Measurements from ENCODE around the gene MAGI2.

Gene MAGI2

DNA sequence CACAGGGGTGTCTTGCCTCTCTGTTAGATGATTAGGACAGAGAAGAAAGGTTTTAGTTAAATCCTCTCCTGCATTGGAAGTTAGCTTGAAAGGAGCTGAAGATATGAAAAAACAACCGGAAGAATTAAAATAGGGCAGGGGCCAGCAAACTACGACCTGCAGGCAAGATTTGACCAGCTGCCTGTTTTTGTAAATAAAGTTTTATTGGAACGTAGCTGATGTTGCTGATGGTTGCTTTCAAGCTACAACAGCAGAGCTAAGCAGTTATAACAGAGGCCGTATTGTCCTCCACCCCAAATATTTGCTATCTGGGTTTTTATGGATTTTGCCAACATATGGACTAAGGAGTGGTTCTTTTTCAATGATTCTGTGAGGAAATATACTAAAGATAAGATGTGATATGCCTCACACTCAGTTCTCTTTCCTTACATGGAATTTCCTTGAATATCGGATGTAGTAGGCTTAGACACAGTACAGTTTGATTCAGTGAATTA is 1086.1 kb downstream of the MAGI2 start:
- Histone ChIP-seq H3K36me3 (ENCODE audit: control insufficient read depth, insufficient read depth, low read length) (no peaks in the 10 kb centered on the region), H3K27me3 (replicated peaks; ENCODE audit: control insufficient read depth, insufficient read depth, low read length, poor library complexity, severe bottlenecking) (no peaks in the 10 kb centered on the region), H3K4me1 (ENCODE audit: control insufficient read depth, insufficient read depth, low read length, poor library complexity, severe bottlenecking) (no peaks in the 10 kb centered on the region), H3K27ac (ENCODE audit: insufficient read depth, low read length, poor library complexity, severe bottlenecking) (no peak overlapping the region), H3K4me3 (ENCODE audit: insufficient read depth, low read depth, low read length, poor library complexity, severe bottlenecking) (no peak overlapping the region), H3K9me3 (ENCODE audit: control insufficient read depth, low read length) (no peaks in the 10 kb centered on the region)
- no peak for DNase-seq

DNA sequence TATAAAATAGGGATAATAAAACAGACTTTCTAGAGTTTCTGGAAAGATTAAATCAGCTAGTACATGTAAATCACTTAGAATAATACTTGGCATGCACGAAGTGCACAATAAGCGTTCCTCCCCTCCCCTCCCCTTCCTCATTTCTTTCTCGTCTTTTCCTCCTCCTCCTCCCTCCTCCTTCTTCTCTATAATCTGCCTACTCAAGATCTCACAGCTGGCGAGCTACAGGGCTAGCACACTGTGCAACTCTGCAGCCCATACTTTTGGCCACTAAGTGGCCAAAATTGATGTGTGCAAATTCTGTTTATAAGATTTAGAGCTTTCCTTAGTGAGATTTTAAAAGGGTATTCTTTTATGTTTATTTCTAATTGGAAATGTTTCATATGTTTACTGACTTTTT is 1089.6 kb downstream of the MAGI2 start:
- Histone ChIP-seq H3K4me1 (ENCODE audit: control insufficient read depth, insufficient read depth, low read length, poor library complexity, severe bottlenecking) (no peaks in the 10 kb centered on the region), H3K27ac (ENCODE audit: insufficient read depth, low read length, poor library complexity, severe bottlenecking) (no peak overlapping the region), H3K36me3 (ENCODE audit: control insufficient read depth, insufficient read depth, low read length) (no peaks in the 10 kb centered on the region), H3K27me3 (replicated peaks; ENCODE audit: control insufficient read depth, insufficient read depth, low read length, poor library complexity, severe bottlenecking) (no peaks in the 10 kb centered on the region), H3K4me3 (ENCODE audit: insufficient read depth, low read depth, low read length, poor library complexity, severe bottlenecking) (no peak overlapping the region), H3K9me3 (ENCODE audit: control insufficient read depth, low read length) (no peaks in the 10 kb centered on the region)
- no peak for DNase-seq

DNA sequence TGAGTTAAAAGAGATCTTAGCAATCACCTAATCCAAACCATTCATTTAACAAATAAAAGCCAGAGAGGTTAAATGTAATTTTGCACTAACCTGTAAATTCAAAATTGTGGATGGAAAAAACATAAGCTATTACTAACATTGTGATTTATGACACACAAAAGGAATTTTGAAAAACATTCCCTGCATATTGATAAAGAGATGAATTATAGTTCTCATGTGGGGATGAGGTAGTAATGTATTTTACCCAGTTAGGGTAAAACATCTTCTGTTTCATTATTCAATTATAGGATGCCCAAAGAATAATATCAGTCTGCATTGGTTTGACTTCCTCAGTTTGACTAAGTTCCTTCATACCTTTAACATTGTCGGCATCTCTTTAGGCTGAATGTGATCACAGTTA is 1093.6 kb downstream of the MAGI2 start:
- DNase-seq = no peak
- H3K9me3 ChIP-seq (ENCODE audit: control insufficient read depth, low read length) = no peaks in the 10 kb centered on the region
- H3K27ac ChIP-seq (ENCODE audit: insufficient read depth, low read length, poor library complexity, severe bottlenecking) = no peak overlapping the region

DNA sequence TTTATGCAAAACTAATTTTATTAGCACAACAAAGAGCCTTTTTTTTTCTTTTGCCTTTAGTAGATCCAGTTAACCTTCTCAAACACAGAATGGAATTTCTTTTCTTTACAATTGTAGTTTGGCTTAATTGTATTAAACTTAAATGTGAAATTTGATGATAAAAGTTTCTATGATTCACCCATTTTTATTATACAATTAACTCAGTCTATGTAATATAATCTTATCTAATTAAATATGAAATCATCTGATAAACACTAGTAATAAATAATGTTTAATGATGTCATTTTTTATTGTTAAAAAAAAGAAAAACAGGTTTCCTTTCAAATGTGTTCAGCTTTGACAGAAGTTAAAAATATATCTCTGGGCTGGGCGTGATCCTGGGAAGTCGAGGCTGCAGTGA is 1095.8 kb downstream of the MAGI2 start:
- Histone ChIP-seq H3K4me3 (ENCODE audit: insufficient read depth, low read depth, low read length, poor library complexity, severe bottlenecking) (no peak overlapping the region), H3K36me3 (ENCODE audit: control insufficient read depth, insufficient read depth, low read length) (no peaks in the 10 kb centered on the region), H3K4me1 (ENCODE audit: control insufficient read depth, insufficient read depth, low read length, poor library complexity, severe bottlenecking) (no peaks in the 10 kb centered on the region), H3K27ac (ENCODE audit: insufficient read depth, low read length, poor library complexity, severe bottlenecking) (no peak overlapping the region), H3K27me3 (replicated peaks; ENCODE audit: control insufficient read depth, insufficient read depth, low read length, poor library complexity, severe bottlenecking) (no peaks in the 10 kb centered on the region), H3K9me3 (ENCODE audit: control insufficient read depth, low read length) (no peaks in the 10 kb centered on the region)
- DNase-seq = no peak

More for the DNA sequence above, 1093.6 kb downstream of the MAGI2 start:
- Histone ChIP-seq H3K4me1 (ENCODE audit: control insufficient read depth, insufficient read depth, low read length, poor library complexity, severe bottlenecking) (no peaks in the 10 kb centered on the region), H3K36me3 (ENCODE audit: control insufficient read depth, insufficient read depth, low read length) (no peaks in the 10 kb centered on the region), H3K27me3 (replicated peaks; ENCODE audit: control insufficient read depth, insufficient read depth, low read length, poor library complexity, severe bottlenecking) (no peaks in the 10 kb centered on the region), H3K4me3 (ENCODE audit: insufficient read depth, low read depth, low read length, poor library complexity, severe bottlenecking) (no peak overlapping the region)

DNA sequence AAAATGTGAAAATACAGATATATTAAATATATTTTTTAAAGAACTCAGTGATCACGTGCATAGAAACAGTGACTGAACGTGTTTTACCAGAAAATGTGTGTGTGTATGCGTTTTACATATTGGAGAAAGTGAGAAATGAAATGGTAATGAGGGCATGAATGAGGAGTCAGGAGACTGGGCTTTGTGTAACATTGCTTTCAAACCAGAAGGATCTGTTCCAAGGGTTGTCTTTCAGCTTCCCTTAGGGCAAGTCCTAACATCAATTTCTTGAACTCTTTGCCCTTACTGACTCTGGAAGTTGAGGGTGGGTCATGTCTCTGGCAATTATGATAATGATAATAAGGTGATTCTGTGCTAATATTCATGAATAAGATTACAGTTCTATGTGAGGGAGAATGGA is 1097.6 kb downstream of the MAGI2 start:
- DNase-seq = no peak
- Histone ChIP-seq H3K4me1 (ENCODE audit: control insufficient read depth, insufficient read depth, low read length, poor library complexity, severe bottlenecking) (no peaks in the 10 kb centered on the region), H3K27ac (ENCODE audit: insufficient read depth, low read length, poor library complexity, severe bottlenecking) (no peak overlapping the region), H3K36me3 (ENCODE audit: control insufficient read depth, insufficient read depth, low read length) (no peaks in the 10 kb centered on the region), H3K4me3 (ENCODE audit: insufficient read depth, low read depth, low read length, poor library complexity, severe bottlenecking) (no peak overlapping the region), H3K9me3 (ENCODE audit: control insufficient read depth, low read length) (no peaks in the 10 kb centered on the region), H3K27me3 (replicated peaks; ENCODE audit: control insufficient read depth, insufficient read depth, low read length, poor library complexity, severe bottlenecking) (no peaks in the 10 kb centered on the region)

DNA sequence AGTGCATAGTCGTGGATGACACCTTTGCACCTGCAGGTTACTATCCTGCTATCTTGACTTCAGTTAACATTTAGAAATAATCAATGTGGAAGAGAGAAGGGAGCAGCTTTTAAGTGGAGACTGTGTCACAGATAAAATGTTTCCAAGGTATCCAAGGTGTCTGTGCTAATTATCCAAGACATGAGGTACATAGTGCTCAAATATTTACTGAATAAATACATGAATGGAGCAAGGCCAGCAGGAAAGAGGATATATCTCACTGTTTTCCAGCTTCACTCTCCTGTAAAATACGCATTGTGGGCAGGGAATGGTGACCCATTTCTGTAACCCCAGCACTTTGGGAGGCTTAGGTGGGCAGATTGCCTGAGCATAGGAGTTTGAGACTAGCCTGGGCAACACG is 1102.5 kb downstream of the MAGI2 start:
- no peaks in the 10 kb centered on the region for H3K9me3 ChIP-seq (ENCODE audit: control insufficient read depth, low read length)

DNA sequence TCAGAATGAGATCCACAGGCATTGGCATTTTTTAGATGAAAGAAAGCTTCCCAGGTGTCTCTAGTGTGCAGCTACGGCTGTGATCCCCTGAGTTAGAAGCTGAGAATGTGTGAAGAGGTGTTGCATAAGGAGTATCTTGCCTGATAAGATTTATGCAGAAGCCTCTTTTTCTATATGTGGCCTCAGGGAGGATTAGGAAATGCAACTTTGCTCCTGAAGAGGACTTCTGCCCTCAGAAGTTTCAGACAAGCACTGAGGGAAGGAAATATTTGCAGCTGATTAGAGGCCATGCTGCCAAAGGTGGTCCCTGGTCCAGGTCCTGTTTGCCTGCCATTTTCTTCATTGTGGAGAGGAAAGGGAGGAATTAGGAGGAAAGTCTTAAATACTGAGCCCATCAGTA is 1103.1 kb downstream of the MAGI2 start:
- Histone ChIP-seq H3K36me3 (ENCODE audit: control insufficient read depth, insufficient read depth, low read length) (no peaks in the 10 kb centered on the region), H3K27me3 (replicated peaks; ENCODE audit: control insufficient read depth, insufficient read depth, low read length, poor library complexity, severe bottlenecking) (no peaks in the 10 kb centered on the region), H3K4me3 (ENCODE audit: insufficient read depth, low read depth, low read length, poor library complexity, severe bottlenecking) (no peak overlapping the region), H3K27ac (ENCODE audit: insufficient read depth, low read length, poor library complexity, severe bottlenecking) (no peak overlapping the region), H3K9me3 (ENCODE audit: control insufficient read depth, low read length) (no peaks in the 10 kb centered on the region), H3K4me1 (ENCODE audit: control insufficient read depth, insufficient read depth, low read length, poor library complexity, severe bottlenecking) (no peaks in the 10 kb centered on the region)
- DNase-seq = no peak

More for the DNA sequence above, 1102.5 kb downstream of the MAGI2 start:
- Histone ChIP-seq H3K4me3 (ENCODE audit: insufficient read depth, low read depth, low read length, poor library complexity, severe bottlenecking) (no peak overlapping the region), H3K27ac (ENCODE audit: insufficient read depth, low read length, poor library complexity, severe bottlenecking) (no peak overlapping the region), H3K27me3 (replicated peaks; ENCODE audit: control insufficient read depth, insufficient read depth, low read length, poor library complexity, severe bottlenecking) (no peaks in the 10 kb centered on the region), H3K36me3 (ENCODE audit: control insufficient read depth, insufficient read depth, low read length) (no peaks in the 10 kb centered on the region), H3K4me1 (ENCODE audit: control insufficient read depth, insufficient read depth, low read length, poor library complexity, severe bottlenecking) (no peaks in the 10 kb centered on the region)
- no peak for DNase-seq

DNA sequence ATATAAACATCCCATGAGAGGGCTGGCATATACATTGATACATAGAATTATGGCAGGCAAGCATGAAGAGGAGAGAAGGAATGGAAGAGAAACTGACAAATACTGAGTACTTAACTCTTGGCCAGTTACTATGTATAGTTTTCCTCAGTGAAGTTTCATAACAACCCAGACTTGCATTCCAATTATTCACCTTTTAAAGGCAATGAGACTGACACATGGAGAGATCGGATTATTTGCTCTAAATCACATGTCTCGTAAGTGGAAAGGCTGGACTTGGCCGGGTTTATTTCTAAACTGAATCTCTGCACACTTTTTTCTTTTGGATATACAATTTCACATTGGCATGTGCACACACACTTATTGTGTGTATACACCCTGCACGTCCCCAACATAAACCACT is 1106.6 kb downstream of the MAGI2 start:
- H3K4me1 ChIP-seq (ENCODE audit: control insufficient read depth, insufficient read depth, low read length, poor library complexity, severe bottlenecking) = no peaks in the 10 kb centered on the region

DNA sequence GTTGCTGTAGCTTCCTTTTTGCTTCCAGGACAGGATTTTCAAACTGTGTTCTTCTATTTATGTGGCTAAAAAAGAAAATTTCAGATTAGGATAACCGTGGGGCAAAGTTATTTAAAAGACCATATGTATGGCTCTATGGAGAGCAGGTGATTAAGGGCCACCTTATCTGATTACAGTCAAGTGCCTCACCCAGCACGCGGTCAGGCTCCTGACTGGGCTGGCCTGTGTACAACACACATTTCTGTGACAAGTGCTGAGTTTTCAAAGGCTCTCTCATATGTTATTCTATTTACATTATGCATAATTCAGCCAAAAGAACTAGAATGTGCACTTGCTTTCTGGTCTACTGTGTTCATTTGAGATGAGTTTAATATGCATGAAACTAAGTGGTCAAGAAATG is 1107.5 kb downstream of the MAGI2 start:
- Histone ChIP-seq H3K27ac (ENCODE audit: insufficient read depth, low read length, poor library complexity, severe bottlenecking) (no peak overlapping the region), H3K36me3 (ENCODE audit: control insufficient read depth, insufficient read depth, low read length) (no peaks in the 10 kb centered on the region), H3K27me3 (replicated peaks; ENCODE audit: control insufficient read depth, insufficient read depth, low read length, poor library complexity, severe bottlenecking) (no peaks in the 10 kb centered on the region), H3K4me1 (ENCODE audit: control insufficient read depth, insufficient read depth, low read length, poor library complexity, severe bottlenecking) (no peaks in the 10 kb centered on the region), H3K4me3 (ENCODE audit: insufficient read depth, low read depth, low read length, poor library complexity, severe bottlenecking) (no peak overlapping the region), H3K9me3 (ENCODE audit: control insufficient read depth, low read length) (no peaks in the 10 kb centered on the region)
- DNase-seq = no peak

More for the DNA sequence above, 1106.6 kb downstream of the MAGI2 start:
- Histone ChIP-seq H3K27me3 (replicated peaks; ENCODE audit: control insufficient read depth, insufficient read depth, low read length, poor library complexity, severe bottlenecking) (no peaks in the 10 kb centered on the region), H3K27ac (ENCODE audit: insufficient read depth, low read length, poor library complexity, severe bottlenecking) (no peak overlapping the region), H3K9me3 (ENCODE audit: control insufficient read depth, low read length) (no peaks in the 10 kb centered on the region), H3K4me3 (ENCODE audit: insufficient read depth, low read depth, low read length, poor library complexity, severe bottlenecking) (no peak overlapping the region), H3K36me3 (ENCODE audit: control insufficient read depth, insufficient read depth, low read length) (no peaks in the 10 kb centered on the region)
- no peak for DNase-seq

DNA sequence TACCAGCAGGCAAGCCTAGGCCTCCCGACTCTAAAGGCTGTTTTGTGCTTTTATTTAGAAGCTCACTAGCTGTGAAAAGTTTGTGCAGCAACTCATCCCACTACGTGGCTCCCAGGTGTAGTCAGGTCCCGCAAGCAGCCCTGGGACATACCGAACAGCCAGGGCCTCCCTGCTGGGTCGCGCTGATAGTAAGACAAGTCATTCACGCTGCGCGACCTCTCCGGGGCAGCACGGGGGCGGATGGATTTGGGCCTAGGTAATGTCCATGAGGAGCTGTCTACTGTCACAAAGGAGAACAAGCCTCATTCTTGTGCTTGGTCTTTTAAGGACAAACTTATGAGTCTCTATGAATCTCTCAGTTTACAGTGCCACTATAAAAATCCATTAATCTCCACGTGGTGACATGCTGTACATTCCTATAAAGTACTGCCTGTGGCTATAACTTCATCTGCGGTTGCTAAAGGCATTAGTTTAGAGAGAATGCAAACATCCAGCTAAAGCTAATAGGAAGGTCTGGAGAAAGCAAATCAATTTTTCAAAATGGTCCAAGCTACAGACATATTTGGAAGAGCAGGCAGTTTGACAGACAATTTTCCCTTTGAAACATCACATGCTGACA is 1108.1 kb downstream of the MAGI2 start:
- H3K27me3 ChIP-seq (replicated peaks; ENCODE audit: control insufficient read depth, insufficient read depth, low read length, poor library complexity, severe bottlenecking) = no peaks in the 10 kb centered on the region
- no peaks in the 10 kb centered on the region for H3K4me1 ChIP-seq (ENCODE audit: control insufficient read depth, insufficient read depth, low read length, poor library complexity, severe bottlenecking)
- H3K4me3 ChIP-seq (ENCODE audit: insufficient read depth, low read depth, low read length, poor library complexity, severe bottlenecking) = no peak overlapping the region
- H3K36me3 ChIP-seq (ENCODE audit: control insufficient read depth, insufficient read depth, low read length) = no peaks in the 10 kb centered on the region
- H3K27ac ChIP-seq (ENCODE audit: insufficient read depth, low read length, poor library complexity, severe bottlenecking) = no peak overlapping the region
- H3K9me3 ChIP-seq (ENCODE audit: control insufficient read depth, low read length) = no peaks in the 10 kb centered on the region
- no peak for DNase-seq
